B cell (primary cell): ENCODE results near the gene PLXDC1. TPM values are rescaled to one million over a fixed set of nuclear protein-coding genes. Genes with fewer than 3 reads are reported as not detected.

ENCODE experiments used
- ATAC-seq: fragments of 200-7000 bp; cut with Tn5 transposase; one replicate; pipeline ENCODE4 v1.10.0; 2021; ENCODE audit warnings: low read depth, mild to moderate bottlenecking, moderate number of reproducible peaks, moderate library complexity
- CTCF ChIA-PET: fragments of 350-600 bp; sonication (Branson Sonifier 250); formaldehyde crosslinking; loops from one replicate; lab custom pipeline; 2021; ENCODE audit warnings: antibody characterized with exemption, inconsistent platforms; lab: Charles Lee
- POLR2A ChIA-PET: fragments of 350-600 bp; sonication (Branson Sonifier 250); formaldehyde crosslinking; loops from one replicate; lab custom pipeline; 2021; ENCODE audit warnings: antibody characterized with exemption; lab: Charles Lee
- DNase-seq: peaks from one replicate; pipeline ENCODE4 v3.0.0; 2013
- H2AFZ ChIP-seq: 2 replicates; pipeline ENCODE4 v1.6.1; 2012; ENCODE audit warnings: mild to moderate bottlenecking, low read depth, low read length; ENCODE audit not compliant: insufficient read depth, poor library complexity, severe bottlenecking
- H3K27ac ChIP-seq, 2 donors: 1 replicate in 1 of 2; 2 replicates in 1 of 2; pipeline ENCODE4 v1.5.1; 2012 to 2013; ENCODE audit warnings: low read length in 2 of 2, mild to moderate bottlenecking in 2 of 2, moderate library complexity in 1 of 2
- H3K27me3 ChIP-seq, 4 experiments: fragments of 200-600 bp in 1 of 4; sonication (generic) in 1 of 4; replicated peaks in 1 of 4; 1 replicate in 2 of 4; 2 replicates in 2 of 4; pipeline versions ENCODE4 v1.6.1 to v1.7.0; 2013 to 2016; ENCODE audit warnings: low read length in 3 of 4, mild to moderate bottlenecking in 2 of 4, mixed read lengths in 1 of 4, moderate library complexity in 1 of 4; ENCODE audit not compliant: insufficient read depth in 4 of 4, control insufficient read depth in 3 of 4; ENCODE audit errors: control extremely low read depth in 1 of 4
- H3K36me3 ChIP-seq, 2 experiments: replicated peaks in 1 of 2; 1 replicate in 1 of 2; 2 replicates in 1 of 2; pipeline versions ENCODE4 v1.6.1 to v1.7.1; 2013; ENCODE audit warnings: low read length in 1 of 2; ENCODE audit not compliant: insufficient read depth in 2 of 2, control insufficient read depth in 1 of 2; ENCODE audit errors: control extremely low read depth in 1 of 2, extremely low read depth in 1 of 2
- H3K4me1 ChIP-seq, 2 donors: fragments of 200-600 bp in 1 of 2; sonication (generic) in 1 of 2; 1 replicate in 1 of 2; 2 replicates in 1 of 2; pipeline versions ENCODE4 v1.5.1 to v1.6.1; 2013 to 2017; ENCODE audit warnings: low read length in 2 of 2; ENCODE audit not compliant: control insufficient read depth in 2 of 2, insufficient read depth in 2 of 2
- H3K4me2 ChIP-seq: replicated peaks from 2 replicates; pipeline ENCODE3; 2012; ENCODE audit warnings: mild to moderate bottlenecking, low read depth, low read length; ENCODE audit not compliant: poor library complexity, severe bottlenecking
- H3K4me3 ChIP-seq, 5 experiments: fragments of 200-600 bp in 1 of 5; sonication (generic) in 1 of 5; 1 replicate in 3 of 5; 2 replicates in 2 of 5; pipeline versions ENCODE4 v1.5.1 to v1.7.0; 2011 to 2016; ENCODE audit warnings: low read length in 4 of 5, mild to moderate bottlenecking in 4 of 5, low read depth in 2 of 5, control low read depth in 1 of 5, moderate library complexity in 1 of 5; ENCODE audit not compliant: insufficient read depth in 1 of 5; ENCODE audit errors: control extremely low read depth in 1 of 5, extremely low read depth in 1 of 5
- H3K79me2 ChIP-seq: fragments of 200-600 bp; sonication (generic); one replicate; pipeline ENCODE4 v1.6.0; 2016; ENCODE audit warnings: low read length; ENCODE audit not compliant: control insufficient read depth, insufficient read depth
- H3K9ac ChIP-seq: fragments of 200-600 bp; sonication (generic); 2 replicates; pipeline ENCODE4 v1.6.1; 2017; ENCODE audit warnings: mild to moderate bottlenecking, low read length, moderate library complexity
- H3K9me3 ChIP-seq, 3 donors: one replicate each; pipeline versions ENCODE4 v1.6.1 to v1.7.1; 2013; ENCODE audit warnings: low read length in 2 of 3; ENCODE audit not compliant: control insufficient read depth in 2 of 3, insufficient read depth in 1 of 3; ENCODE audit errors: control extremely low read depth in 1 of 3
- H4K20me1 ChIP-seq: 2 replicates; pipeline ENCODE4 v1.6.0; 2012; ENCODE audit warnings: mild to moderate bottlenecking, low read length; ENCODE audit not compliant: insufficient read depth, control insufficient read depth, poor library complexity, severe bottlenecking
- H3K27ac Mint-ChIP-seq: one replicate; pipeline ENCODE4 v1.8.0; 2021; ENCODE audit warnings: mixed read lengths
- H3K27me3 Mint-ChIP-seq: one replicate; pipeline ENCODE4 v1.8.0; 2021; ENCODE audit warnings: mixed read lengths
- H3K4me1 Mint-ChIP-seq: one replicate; pipeline ENCODE4 v1.8.0; 2021; ENCODE audit warnings: mixed read lengths
- H3K4me3 Mint-ChIP-seq: one replicate; pipeline ENCODE4 v1.8.0; 2021; ENCODE audit warnings: mixed read lengths
- H3K9me3 Mint-ChIP-seq: one replicate; pipeline ENCODE4 v1.8.0; 2022; ENCODE audit warnings: mixed read lengths; ENCODE audit not compliant: insufficient read depth
- EZH2 ChIP-seq: IDR thresholded peaks from 2 replicates; pipeline ENCODE4 v1.6.1; 2012; ENCODE audit warnings: borderline replicate concordance, low read depth, mild to moderate bottlenecking, moderate library complexity, low read length; ENCODE audit not compliant: insufficient read depth, poor library complexity, severe bottlenecking
- WGBS: methylation state at CpG from one replicate; pipeline ENCODE4 v1.1.5; 2013; ENCODE audit warnings: missing lambda C conversion rate; ENCODE audit not compliant: insufficient coverage; 5-methylcytosine and 5-hydroxymethylcytosine counted together
- intact Hi-C: fragments of 100-400 bp; cut with micrococcal nuclease; formaldehyde crosslinking; loops from one replicate; pipeline ENCODE4 v1.10.0; 2022
- polyA plus RNA-seq: library from polyadenylated mRNA; depleted of rRNA; stranded (reverse); fragments of >200 nt; gene quantifications from 2 replicates; pipeline ENCODE4 v1.2.3, GENCODE V29; 2012
- total RNA-seq, 2 donors: library from RNA; stranded (reverse); fragments of 120-200 nt in 1 of 2; gene quantifications; 1 replicate in 1 of 2; 2 replicates in 1 of 2; pipeline versions ENCODE4 v1.2.3 to v1.2.4, GENCODE V29; 2013 to 2022
- TF ChIP-seq, protein P1 (sequence below): fragments of 200-600 bp; IDR thresholded peaks from one replicate; pipeline ENCODE4 v1.8.0; 2022; ENCODE audit warnings: antibody characterized with exemption, mild to moderate bottlenecking

The PLXDC1 gene
- total and polyA plus RNA-seq, 2 donors (not counting 1 experiment from before 2014, with no cell fraction given): 0.69 TPM; not detected in 1

DNA sequence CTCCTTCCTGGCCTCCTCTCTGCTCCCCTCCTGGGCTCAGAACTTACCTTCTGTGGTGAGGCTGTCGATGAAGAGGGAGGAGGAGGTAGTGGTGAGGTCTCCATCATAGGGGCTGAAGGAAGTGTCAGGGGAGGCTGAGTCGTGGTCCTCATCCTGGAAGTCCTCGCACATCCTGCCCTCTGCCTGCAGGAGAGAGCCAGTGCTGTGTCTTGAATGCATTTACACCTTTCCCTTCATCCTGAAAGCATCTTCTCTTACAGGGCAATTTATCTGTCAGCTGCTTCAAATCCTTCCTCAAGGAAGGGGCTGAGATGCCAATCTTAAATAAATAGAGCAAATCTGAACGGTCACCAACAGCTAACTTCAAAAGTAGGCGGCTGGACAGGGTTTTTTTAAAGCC, 73.6 kb downstream of the PLXDC1 start:
- POLR2A ChIA-PET: no interaction called here
- H3K27ac Mint-ChIP-seq: no peak overlapping the region
- 90% methylated on average over 2 of the region's 5 CpGs for WGBS
- H3K4me1 ChIP-seq: no peaks in the 10 kb centered on the region
- CTCF ChIA-PET: no interaction called here
- H3K4me3 ChIP-seq: no peak overlapping the region
- H3K9ac ChIP-seq: no peak overlapping the region
- H3K27me3 Mint-ChIP-seq: peaks cover 3% of the 10 kb centered on the region
- no peak for TF ChIP-seq EZH2
- TF ChIP-seq, protein P1, sequence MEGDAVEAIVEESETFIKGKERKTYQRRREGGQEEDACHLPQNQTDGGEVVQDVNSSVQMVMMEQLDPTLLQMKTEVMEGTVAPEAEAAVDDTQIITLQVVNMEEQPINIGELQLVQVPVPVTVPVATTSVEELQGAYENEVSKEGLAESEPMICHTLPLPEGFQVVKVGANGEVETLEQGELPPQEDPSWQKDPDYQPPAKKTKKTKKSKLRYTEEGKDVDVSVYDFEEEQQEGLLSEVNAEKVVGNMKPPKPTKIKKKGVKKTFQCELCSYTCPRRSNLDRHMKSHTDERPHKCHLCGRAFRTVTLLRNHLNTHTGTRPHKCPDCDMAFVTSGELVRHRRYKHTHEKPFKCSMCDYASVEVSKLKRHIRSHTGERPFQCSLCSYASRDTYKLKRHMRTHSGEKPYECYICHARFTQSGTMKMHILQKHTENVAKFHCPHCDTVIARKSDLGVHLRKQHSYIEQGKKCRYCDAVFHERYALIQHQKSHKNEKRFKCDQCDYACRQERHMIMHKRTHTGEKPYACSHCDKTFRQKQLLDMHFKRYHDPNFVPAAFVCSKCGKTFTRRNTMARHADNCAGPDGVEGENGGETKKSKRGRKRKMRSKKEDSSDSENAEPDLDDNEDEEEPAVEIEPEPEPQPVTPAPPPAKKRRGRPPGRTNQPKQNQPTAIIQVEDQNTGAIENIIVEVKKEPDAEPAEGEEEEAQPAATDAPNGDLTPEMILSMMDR: no peak
- ATAC-seq (no peak), DNase-seq (no peak)
- intact Hi-C loops: no loop called here
- no peak overlapping the region for H3K27ac ChIP-seq
- H3K4me1 Mint-ChIP-seq: no peaks in the 10 kb centered on the region
- H2AFZ ChIP-seq: no peak overlapping the region
- H3K4me3 Mint-ChIP-seq: no peak overlapping the region
- H3K36me3 ChIP-seq: no peaks in the 10 kb centered on the region
- no peaks in the 10 kb centered on the region for H3K79me2 ChIP-seq
- H3K9me3 ChIP-seq: no peaks in the 10 kb centered on the region
- H3K27me3 ChIP-seq: no peaks in the 10 kb centered on the region
- H3K4me2 ChIP-seq: no peak overlapping the region
- H3K9me3 Mint-ChIP-seq: no peaks in the 10 kb centered on the region
- H4K20me1 ChIP-seq: no peaks in the 10 kb centered on the region

DNA sequence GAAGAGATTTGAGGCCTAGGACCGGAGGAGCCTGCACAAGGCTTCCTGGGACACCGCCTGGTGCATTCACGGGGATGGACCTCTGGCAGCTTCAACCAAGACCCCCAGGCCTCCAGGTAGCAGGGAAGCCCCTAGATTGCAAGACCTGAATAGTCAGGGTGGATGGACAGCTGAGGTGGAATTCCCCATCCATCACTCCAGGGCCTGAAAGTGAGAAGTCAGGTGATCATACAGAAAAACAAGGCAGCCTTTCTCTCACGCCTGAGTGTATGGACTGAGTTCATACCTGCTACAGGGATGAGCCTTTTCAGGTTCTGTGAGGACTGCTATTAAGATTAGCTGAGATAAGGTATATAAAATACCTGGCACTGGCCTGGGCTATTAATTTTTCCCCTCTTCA, 74.2 kb downstream of the PLXDC1 start:
- no peaks in the 10 kb centered on the region for H3K36me3 ChIP-seq
- H3K4me2 ChIP-seq: no peak overlapping the region
- no peak for DNase-seq
- Mint-ChIP-seq H3K27ac (no peak overlapping the region), H3K27me3 (peaks cover 3% of the 10 kb centered on the region), H3K4me3 (no peak overlapping the region), H3K9me3 (no peaks in the 10 kb centered on the region), H3K4me1 (no peaks in the 10 kb centered on the region)
- no peak overlapping the region for H3K27ac ChIP-seq
- WGBS: 93% methylated on average over 3 of the region's 4 CpGs
- intact Hi-C loops: no loop called here
- ChIA-PET POLR2A (no interaction called here), CTCF (no interaction called here)
- no peaks in the 10 kb centered on the region for H3K27me3 ChIP-seq
- H4K20me1 ChIP-seq: no peaks in the 10 kb centered on the region
- ATAC-seq: no peak
- H2AFZ ChIP-seq: no peak overlapping the region
- no peak overlapping the region for H3K4me3 ChIP-seq
- no peak overlapping the region for H3K9ac ChIP-seq
- TF ChIP-seq EZH2: no peak
- TF ChIP-seq, protein P1: no peak
- H3K79me2 ChIP-seq: no peaks in the 10 kb centered on the region
- no peaks in the 10 kb centered on the region for H3K4me1 ChIP-seq
- no peaks in the 10 kb centered on the region for H3K9me3 ChIP-seq
